HG03045 (cell line): ENCODE measurements around the gene RIPOR3.
"Not testable (repeated sequence)": the region's sequence is repeated elsewhere in the genome, so short reads cannot be mapped to it uniquely, and the experiment has no call there.

Experiments used
- ATAC-seq: cut with Tn5 transposase; IDR thresholded peaks from one replicate; pipeline ENCODE4 v1.9.1; 2021; ENCODE audit warnings: mild to moderate bottlenecking, moderate library complexity; ENCODE audit not compliant: unreplicated experiment

RIPOR3 gene

DNA sequence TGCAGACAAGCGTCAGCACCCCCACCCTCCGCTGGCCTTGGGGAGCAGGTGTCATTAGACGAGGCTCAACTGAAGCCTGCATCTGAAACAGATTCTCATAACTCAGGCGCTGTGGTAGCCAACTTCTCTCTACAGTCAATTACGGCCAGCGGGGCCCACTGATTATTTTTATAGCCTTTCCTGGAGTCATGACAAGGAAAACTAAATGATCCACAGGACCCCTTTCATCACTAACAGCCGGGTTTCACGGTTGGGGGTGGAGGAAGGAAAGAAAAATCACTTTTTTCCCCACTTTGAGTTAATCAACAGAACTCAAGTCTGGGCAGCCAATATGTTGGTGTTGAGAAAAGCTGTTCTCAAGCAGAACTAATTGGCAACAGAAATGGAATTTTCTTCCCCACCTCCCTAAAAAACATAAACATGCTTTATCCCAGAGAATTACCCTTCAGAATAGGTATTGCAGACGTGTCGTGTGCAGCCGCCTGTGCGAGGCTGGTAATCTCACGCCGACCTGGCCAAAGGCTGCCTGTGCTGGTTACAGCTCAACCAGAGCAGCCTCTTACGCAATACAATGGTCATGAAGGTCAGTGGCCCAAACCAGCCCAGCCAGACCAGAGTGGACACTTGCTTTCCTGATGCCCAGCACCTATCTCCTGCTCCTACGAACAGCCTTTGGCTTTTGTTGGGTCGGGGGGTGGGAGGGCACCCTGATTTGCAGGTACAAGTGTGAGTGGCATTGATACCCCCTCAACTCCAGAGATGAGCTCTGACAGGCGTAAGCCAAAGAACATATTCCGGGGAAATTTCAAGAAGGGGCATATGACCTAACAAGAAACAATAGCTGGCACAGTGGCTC, 11.0 kb downstream of the RIPOR3 start:
- no peak for ATAC-seq

DNA sequence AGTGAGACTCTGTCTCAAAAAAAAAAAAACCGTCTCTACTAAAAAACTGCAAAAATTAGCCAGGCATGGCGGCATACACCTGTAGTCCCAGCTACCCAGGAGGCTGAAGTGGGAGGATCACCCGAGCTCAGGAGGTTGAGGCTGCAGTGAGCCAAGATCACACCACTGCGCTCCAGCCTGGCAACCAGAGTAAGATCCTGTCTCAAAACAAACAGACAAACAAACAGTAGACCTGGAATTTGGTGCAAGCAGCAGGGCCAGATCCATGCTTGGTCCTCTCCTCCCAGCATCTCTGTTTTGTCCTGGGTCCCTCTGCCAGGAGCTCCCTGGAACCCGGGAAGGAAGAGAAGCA, 11.6 kb downstream of the RIPOR3 start:
- ATAC-seq = no peak

DNA sequence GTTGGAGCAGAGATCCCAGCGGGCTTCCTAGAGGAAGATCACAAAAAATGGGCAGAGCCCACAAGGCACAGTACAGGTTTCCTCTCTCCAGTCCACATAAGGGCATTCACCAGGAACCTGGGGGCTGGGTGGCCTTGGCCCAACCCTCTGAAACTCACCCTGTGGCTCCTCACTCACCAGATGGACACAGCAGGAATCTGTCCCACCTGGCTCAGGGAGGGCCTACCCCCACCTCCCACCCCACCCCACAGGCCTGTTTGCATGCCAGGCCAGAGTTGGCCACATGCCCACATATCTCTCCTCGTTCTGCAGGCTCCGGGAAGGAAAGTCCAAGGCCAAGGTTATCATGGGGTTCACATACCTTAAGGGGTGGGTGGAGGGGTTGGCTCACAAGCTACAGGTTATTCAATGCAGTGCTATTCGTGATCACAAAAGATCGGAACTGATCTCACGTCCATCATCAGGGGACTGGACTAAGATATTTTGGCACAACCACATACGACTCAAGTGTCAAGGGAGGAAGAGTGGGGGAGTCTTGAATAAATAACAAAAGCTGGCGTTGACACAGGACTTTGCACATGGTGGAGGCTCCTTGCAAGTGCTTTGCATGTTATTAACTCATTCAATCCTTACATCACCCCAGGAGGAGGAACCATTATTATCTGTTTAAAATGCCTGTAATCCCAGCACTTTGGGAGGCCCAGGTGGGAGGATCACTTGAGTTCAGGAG, 13.0 kb downstream of the RIPOR3 start:
- ATAC-seq = no peak

DNA sequence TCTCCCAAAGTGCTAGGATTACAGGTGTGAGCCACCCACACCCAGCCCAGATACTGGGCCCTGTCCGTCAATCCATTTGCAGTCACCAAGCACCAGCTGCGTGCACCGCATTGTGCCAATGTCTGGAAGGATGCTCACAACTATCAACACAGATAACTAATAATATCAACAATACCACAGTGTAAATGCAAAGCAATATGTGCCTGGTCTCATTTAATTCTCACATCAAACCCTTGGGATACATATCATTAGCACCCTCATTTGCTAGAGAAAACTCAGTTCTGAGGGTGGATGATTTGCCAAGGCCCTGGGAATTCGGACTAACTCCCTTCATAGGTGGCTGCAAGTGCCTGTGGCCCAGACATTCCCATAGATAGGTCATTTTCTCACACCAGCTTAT, 14.5 kb downstream of the RIPOR3 start:
- no peak for ATAC-seq

DNA sequence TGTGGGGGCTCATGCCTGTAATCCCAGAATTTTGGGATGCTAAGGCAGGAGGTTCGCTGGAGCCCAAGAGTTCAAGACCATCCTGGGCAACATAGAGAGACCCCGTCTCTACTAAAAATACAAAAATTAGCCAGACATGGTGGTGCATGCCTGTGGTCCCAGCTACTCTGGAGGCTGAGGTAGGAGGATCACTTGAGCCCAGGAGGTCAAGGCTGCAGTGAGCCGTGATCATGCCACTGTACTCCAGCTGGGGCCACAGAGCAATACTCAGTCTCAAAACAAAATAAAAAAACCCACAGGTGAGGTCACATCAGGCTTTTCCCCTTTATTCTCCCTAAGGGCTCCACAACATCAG, 15.0 kb downstream of the RIPOR3 start:
- ATAC-seq = not testable (repeated sequence)

DNA sequence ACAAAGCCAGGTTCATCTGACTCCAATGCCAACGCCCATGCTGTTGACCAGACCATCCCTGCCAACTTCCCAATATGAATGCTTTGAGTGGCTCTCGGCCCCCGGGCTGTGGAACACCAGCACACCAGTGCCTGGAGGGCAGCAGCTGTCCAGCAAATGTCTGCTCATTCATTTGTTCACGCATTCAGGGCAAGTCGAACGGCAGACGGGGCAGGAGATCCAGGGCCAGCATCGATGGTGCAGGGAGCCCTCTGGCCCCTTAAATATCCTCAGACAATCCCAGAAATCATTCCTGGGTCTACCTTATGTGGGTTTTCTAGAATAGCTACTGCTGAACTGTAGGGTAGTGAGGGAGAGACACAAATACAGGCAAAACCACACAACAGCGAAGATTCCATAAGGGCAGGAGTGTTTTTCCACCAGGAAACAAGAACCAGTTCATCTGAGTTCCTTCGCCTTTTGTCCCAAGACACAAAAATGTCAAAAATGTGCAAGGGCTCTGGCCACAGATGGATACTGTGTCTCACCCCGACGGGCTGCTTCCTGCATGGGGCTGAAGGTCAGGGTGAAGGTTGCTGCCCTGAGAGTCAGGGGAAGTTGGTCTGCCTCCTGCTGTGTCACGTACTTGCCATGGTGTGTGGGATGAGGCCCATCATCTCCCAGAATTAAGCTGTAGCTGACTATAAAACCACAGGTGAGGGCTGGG, 15.5 kb downstream of the RIPOR3 start:
- no peak for ATAC-seq

DNA sequence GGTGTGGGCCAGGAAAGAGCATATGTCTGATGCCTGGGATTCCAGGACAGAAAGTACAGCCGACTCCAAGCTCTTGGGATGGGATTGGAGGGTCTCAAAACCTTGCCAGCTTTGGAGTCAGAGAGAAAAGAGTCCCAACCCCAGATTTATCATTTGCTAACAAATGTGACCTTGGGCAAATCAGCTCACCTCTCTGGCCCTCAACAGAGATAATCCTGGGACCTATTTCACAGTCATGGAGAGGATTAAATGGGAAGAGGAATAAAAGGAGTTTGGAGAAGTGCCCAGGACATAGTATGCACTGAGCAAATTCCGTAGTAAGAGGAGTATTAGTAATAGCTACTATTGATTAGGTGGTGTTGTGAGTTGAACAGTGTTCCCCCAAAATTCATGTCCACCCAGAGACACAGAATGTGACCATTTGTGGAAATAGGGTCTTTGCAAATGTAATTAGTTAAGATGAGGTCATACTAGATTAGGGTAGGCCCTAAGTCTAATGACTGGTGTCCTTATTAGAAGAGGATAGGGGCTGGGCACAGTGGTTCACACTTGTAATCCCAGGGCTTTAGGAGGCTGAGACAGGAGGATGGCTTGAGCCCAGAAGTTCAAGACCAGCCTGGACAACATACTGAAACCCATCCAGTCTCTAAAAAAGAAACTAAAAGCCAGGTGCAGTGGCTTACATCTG, 17.1 kb downstream of the RIPOR3 start:
- ATAC-seq = no peak

DNA sequence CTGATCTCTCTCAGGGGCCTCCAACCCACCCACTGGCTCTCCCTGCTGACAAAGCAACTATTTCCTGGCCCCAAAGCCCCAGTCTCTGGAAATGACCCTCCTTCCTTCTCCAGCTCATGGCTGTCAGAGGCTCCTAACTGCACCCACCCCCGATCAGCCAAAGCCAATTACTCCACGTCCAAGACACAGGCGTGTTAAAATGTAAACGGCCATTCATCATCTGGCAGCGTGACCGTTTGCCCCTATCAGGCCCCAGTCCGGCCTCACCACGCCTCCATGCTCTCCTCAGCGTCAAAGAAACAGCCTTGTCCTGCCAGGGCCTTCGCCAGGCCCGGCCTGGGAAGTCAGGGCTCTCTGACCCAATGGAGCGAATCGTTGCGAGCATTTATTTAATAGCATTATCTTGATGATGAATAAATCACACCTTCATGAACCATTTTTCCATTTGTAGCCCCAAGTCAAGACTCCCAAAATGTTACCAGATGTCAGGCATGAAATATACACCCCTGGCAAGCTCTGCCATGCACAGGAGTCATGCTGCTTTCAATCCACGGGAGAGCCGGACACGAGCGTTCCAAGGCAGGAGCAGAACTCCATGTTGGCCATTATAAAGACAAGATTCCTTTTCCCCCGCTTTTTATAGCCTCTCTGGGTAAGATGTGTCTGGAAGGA, 17.7 kb downstream of the RIPOR3 start:
- no peak for ATAC-seq

DNA sequence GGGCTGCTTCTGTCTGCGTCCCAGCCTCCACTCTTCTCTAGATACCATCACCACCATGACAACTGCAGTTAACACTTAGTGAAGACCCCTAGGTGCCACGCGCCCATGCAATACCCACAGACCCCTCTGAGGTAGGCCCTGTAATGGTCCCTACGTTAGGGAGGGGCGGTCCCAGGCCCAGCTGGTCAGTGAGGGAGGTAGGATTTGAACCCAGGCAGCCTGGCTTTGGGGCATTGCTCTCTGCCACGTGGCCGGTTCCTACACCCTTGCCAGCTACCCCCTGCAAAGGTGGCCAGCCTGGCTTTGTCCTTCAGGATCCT, 18.2 kb downstream of the RIPOR3 start:
- ATAC-seq = no peak

DNA sequence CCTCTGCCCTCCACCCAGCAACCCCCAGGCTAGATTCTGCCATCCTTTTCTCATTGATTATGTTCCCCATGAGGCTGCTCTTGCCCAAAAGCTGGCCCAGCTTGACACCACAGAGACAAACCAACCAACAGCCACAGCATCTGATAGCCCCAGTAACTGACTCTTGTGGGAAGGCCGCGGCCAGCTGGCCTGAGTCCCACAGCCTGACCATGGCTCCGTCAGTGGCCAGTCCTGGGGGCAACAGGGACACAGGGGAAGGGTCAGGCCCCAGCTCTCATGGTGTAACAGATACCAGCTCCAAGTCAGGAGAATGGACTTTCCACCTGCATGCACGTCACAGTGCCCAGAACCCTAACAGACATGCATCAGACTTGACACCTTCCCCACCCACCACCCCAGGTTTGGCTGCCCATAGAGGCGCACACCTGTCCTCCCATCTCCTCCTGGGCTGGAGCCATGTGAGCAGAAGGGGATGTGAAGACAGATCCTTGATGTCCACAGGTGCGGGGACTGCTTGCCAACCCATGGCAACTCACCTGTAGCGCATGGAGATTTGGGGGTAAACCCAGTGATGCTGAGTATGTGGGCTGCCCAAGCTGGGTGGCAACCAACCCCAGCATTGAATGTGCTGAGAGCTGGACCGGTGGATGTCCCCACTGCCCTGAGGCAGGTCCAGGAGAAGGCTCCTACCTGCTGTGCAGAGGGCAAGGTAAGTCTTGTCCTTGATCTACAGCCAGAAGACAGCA, 18.8 kb downstream of the RIPOR3 start:
- ATAC-seq = no peak

DNA sequence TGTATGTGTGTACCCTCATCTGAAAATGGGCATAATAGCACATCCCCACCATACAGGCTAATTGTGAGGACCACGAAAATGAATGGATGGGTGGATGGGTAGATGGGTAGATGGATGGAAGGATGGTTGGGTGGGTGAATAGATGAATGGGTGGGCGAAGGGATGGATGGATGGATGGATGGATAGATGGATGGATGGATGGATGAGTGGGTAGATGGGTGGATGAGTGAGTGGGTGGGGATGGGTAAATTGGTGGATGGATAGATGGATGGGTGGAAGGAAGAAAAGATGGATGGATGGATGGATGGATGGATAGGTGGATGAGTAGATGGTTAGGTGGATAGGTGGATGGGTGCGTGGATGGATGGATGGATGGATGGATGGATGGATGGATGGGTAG, 19.7 kb downstream of the RIPOR3 start:
- ATAC-seq = no peak

DNA sequence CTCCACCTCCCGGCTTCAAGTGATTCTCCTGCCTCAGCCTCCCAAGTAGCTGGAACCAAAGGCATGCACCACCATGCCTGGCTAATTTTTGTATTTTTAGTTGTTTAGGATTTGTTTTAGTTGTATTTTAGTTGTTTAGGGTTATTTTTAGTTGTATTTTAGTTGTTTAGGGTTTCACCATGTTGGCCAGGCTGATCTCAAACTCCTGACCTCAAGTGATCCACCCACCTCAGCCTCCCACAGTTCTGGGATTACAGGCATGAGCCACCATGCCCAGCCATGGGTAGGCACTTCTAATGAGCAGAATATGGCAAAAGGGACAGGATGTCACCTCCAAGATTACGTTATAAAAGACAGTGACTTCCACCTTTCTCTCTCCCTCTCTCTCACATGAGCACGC, 20.3 kb downstream of the RIPOR3 start:
- not testable (repeated sequence) for ATAC-seq

DNA sequence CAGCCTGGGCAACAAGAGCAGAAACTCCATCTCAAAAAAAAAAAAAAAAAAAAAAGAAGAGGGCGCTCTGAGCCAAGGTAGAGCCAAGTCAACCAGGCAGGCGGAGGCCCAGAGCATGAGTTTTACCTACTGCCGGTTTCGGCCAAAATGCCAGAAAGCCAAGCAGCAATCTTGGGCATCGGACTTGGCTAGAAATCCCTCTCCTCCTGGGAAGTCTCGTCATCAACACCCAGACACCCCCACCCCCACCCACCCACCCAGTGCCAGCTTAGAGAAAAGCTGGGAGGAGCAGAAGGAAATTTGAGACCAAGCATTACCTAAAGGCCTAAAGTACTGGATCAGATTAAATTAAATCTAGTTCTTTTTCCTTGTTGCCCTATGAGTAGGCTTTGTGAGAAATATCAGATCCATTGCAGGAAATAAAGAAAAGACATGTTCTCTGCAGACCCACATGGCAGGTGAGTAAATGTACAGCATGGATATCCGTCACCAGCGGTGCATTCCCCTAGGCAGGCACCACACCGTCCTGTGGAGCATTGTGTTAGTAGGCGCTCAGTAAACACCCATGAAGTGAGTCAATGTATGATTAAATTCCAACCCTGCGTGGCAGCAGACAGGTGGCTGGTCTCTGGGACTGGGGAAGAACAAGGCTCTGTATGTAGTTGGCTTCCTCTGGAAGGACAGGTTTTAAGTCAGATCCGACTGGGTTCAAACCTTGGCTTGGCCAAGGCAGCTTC, 21.0 kb downstream of the RIPOR3 start:
- no peak for ATAC-seq

DNA sequence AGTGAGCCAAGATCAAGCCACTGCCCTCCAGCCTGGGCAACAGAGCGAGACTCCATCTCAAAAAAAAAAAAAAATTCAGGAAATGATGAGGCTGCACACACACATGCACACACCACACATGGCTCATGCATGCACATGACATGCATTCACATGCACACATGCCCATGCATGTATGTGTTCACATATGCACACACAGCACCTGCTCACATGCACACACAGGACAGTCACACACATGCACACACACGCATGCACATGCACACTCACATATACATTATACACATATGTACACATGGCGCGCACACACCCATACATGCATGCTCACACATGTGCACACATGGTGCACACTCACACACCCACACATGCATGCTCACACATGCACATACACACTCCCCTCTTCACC, 22.5 kb downstream of the RIPOR3 start:
- ATAC-seq = no peak

DNA sequence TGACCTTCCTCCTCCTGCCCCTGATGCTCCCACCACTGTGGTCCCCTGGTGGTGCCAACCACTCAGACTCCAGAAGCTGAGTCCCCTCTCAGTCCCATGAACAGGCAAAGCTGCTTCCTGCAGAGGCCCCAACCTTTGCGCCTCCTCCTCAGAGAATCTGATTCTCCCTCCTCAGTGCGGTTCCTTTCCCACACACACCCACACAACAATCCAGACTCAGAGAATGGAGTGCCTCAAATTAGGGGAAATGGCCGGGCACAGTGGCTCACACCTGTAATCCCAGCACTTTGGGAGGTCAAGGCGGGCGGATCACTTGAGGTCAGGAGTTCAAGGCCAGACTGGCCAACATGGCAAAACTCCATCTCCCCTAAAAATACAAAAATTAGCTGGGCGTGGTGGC, 23.0 kb downstream of the RIPOR3 start:
- ATAC-seq = no peak

DNA sequence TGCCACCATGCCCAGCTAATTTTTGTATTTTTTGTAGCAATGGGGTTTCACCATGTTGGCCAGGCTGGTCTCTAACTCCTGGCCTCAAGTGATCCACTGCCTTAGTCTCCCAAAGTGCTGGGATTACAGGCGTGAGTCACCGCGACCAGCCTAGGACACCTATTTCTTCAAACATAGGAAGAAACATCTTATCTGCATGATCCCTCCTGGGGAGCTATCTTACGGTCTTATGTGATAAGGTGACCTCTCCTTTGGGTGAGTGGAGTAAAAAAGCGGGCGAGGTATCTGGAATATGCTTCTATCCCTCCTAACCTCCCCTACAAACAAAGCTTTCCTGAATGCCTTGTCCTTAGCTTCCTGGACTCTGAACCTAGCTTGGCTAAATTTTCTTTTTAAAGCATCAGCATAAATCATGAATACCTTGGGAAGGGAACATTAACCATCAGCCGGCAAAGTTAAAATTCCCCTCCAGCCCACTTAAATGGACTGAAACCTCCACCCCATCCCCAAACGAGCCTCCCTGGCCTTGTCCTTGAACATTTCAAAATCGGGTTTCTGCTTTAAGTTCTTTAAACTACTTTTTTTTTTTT, 24.5 kb downstream of the RIPOR3 start:
- ATAC-seq = no peak

DNA sequence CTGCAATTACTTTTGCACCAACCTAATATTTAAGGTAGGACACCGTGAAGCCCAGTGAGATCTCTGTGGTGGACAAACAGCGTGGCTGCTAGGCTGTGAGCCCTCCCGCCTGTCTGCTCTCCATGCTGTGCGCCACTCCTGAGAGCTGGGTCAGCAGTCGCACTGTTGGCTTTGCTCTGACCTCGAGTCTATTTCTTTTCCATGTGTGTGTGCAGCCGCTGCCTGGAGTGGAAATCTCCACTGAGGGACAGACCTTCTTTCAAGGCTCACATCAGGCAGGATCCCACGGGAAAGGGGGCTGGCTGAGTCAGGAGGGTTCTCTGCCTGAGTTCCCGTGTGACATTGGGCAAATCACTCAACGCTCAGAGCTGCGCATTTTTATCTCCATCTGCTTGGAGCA, 27.1 kb downstream of the RIPOR3 start:
- ATAC-seq = no peak

DNA sequence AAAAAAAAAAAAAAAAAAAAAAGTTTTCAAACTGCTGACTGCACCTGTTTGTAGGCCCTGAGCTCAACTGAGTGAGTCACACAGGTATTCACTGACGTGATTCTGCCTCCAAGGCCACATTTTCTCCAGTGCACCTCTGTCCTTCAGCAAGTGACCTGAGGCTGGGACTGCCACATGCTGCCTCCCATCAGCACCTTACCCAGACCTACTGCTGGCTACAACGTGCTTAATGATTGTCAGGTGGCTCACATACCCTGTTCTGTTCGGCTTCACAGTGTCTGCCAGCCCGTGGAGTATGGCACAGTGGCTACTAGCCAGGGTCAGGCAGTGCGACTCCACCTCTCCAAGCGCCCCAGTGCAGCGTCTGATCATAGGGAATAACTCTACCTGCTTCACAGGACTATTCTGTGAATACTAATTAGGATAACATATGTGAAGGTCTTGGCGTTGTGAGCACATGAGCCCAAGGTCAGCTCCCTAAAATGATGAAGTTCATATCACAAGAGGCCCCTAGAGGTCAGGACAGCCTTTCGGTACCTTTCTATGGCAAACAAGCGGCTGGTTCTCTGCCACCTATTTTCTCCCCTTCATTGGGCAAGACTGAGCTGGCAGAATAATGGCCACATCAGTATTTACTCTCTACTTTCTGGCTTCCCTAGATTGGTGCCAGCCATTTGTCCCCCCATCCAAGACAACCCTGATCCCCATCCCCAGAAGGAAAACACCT, 28.1 kb downstream of the RIPOR3 start:
- ATAC-seq = no peak
